ENCODE data around the gene CABLES2. TPM values are rescaled to one million over a fixed set of nuclear protein-coding genes. Genes with fewer than 3 reads are reported as not detected.

Gene CABLES2
- total RNA-seq, 1 donor from 2014 or later = 8.1 TPM

GRCh38 chr20:62430311-62430853 is 23.3 kb upstream of the CABLES2 start:
- peaks cover 25% of the 10 kb centered on the region for H3K27me3 Mint-ChIP-seq (ENCODE audit: insufficient read depth, low read depth)
- no peaks in the 10 kb centered on the region for H3F3A ChIP-seq (ENCODE audit: low read depth)
- H3K9me3 Mint-ChIP-seq = no peaks in the 10 kb centered on the region
- TF ChIP-seq CTCF (IDR thresholded peaks at IDR 0.05) (no peak), EZH2phosphoT487 (IDR thresholded peaks at IDR 0.05) (no peak), EZH2 (IDR thresholded peaks at IDR 0.05) (no peak)
- peaks cover 11% of the 10 kb centered on the region for H3K4me1 Mint-ChIP-seq
- no peaks in the 10 kb centered on the region for H3K36me3 ChIP-seq
- DNase-seq (ENCODE audit: low spot score) = no peak
- no peaks in the 10 kb centered on the region for H4K20me1 ChIP-seq (ENCODE audit: low read depth)
- no peak overlapping the region for H3K27ac Mint-ChIP-seq
- H3K4me2 ChIP-seq = no peak overlapping the region
- no peak overlapping the region for H3K27ac ChIP-seq
- H3K9me3 ChIP-seq (ENCODE audit: low read depth) = no peaks in the 10 kb centered on the region
- no peak overlapping the region for H2AFZ ChIP-seq (replicated peaks)
- H3K4me3 ChIP-seq = no peak overlapping the region
- no peak overlapping the region for H3K4me3 Mint-ChIP-seq
- no peaks in the 10 kb centered on the region for H3K36me3 Mint-ChIP-seq
- H3K4me1 ChIP-seq = peaks cover 14% of the 10 kb centered on the region
- H3K9ac ChIP-seq = no peak overlapping the region
- H3K27me3 ChIP-seq = peaks cover 8% of the 10 kb centered on the region
- H3K79me2 ChIP-seq (ENCODE audit: low read depth) = no peaks in the 10 kb centered on the region

- no peaks in the 10 kb centered on the region for H3K36me3 Mint-ChIP-seq
- no peaks in the 10 kb centered on the region for H3K79me2 ChIP-seq (ENCODE audit: low read depth)
- peaks cover 8% of the 10 kb centered on the region for H3K27me3 ChIP-seq
- no peak overlapping the region for H3K27ac Mint-ChIP-seq
- H3K9me3 Mint-ChIP-seq = no peaks in the 10 kb centered on the region
- no peak overlapping the region for H3K4me2 ChIP-seq
- no peak for TF ChIP-seq EZH2phosphoT487 (IDR thresholded peaks at IDR 0.05)
- TF ChIP-seq CTCF (IDR thresholded peaks at IDR 0.05) = no peak
- TF ChIP-seq EZH2 (IDR thresholded peaks at IDR 0.05) = no peak
- H3K4me3 ChIP-seq = no peak overlapping the region
- H2AFZ ChIP-seq (replicated peaks) = no peak overlapping the region
- peaks cover 25% of the 10 kb centered on the region for H3K27me3 Mint-ChIP-seq (ENCODE audit: insufficient read depth, low read depth)
- H3K9ac ChIP-seq = no peak overlapping the region
- no peaks in the 10 kb centered on the region for H4K20me1 ChIP-seq (ENCODE audit: low read depth)
- H3K9me3 ChIP-seq (ENCODE audit: low read depth) = no peaks in the 10 kb centered on the region
- H3K27ac ChIP-seq = no peak overlapping the region
- no peaks in the 10 kb centered on the region for H3K36me3 ChIP-seq
- H3K4me1 Mint-ChIP-seq = peaks cover 11% of the 10 kb centered on the region
- H3K4me1 ChIP-seq = peaks cover 14% of the 10 kb centered on the region
- H3K4me3 Mint-ChIP-seq = no peak overlapping the region
- no peak for DNase-seq (ENCODE audit: low spot score)
- H3F3A ChIP-seq (ENCODE audit: low read depth) = no peaks in the 10 kb centered on the region
These were observed 22.6 kb upstream of the CABLES2 start for GRCh38 chr20:62429455-62430310.

- Histone ChIP-seq H2AFZ (replicated peaks) (no peak overlapping the region), H3K4me2 (no peak overlapping the region), H3K27ac (no peak overlapping the region), H3F3A (ENCODE audit: low read depth) (no peaks in the 10 kb centered on the region), H3K4me1 (peaks cover 14% of the 10 kb centered on the region), H3K9me3 (ENCODE audit: low read depth) (no peaks in the 10 kb centered on the region), H4K20me1 (ENCODE audit: low read depth) (no peaks in the 10 kb centered on the region), H3K36me3 (no peaks in the 10 kb centered on the region), H3K4me3 (no peak overlapping the region), H3K79me2 (ENCODE audit: low read depth) (no peaks in the 10 kb centered on the region), H3K27me3 (peaks cover 8% of the 10 kb centered on the region), H3K9ac (no peak overlapping the region)
- peak overlapping the region; percentile 93 for H3K27ac Mint-ChIP-seq
- no peak for TF ChIP-seq EZH2 (IDR thresholded peaks at IDR 0.05)
- no peak for TF ChIP-seq EZH2phosphoT487 (IDR thresholded peaks at IDR 0.05)
- no peak for TF ChIP-seq CTCF (IDR thresholded peaks at IDR 0.05)
- peak overlapping the region; percentile 56 for H3K4me3 Mint-ChIP-seq
- no peak for DNase-seq (ENCODE audit: low spot score)
- no peaks in the 10 kb centered on the region for H3K36me3 Mint-ChIP-seq
- no peaks in the 10 kb centered on the region for H3K9me3 Mint-ChIP-seq
- H3K4me1 Mint-ChIP-seq = peaks cover 11% of the 10 kb centered on the region
- H3K27me3 Mint-ChIP-seq (ENCODE audit: insufficient read depth, low read depth) = peaks cover 19% of the 10 kb centered on the region
These were observed 21.6 kb upstream of the CABLES2 start for GRCh38 chr20:62428396-62429295.
